ENCODE data around the gene PUM2. TPM values are rescaled to one million over a fixed set of nuclear protein-coding genes. Genes with fewer than 3 reads are reported as not detected.
A peak's percentile ranks its signal among the peaks of the same experiment; 100 is the strongest.

PUM2 gene
- total RNA-seq, 1 experiment from 2014 or later = 105 TPM

- CTCF ChIA-PET = interaction anchor here (0.7 to 1.1 kb wide), 2 partner anchors 10 to 11 kb away, joined by 3 to 4 read pairs; no protein-coding TSS in a partner anchor
These were observed 129.7 kb downstream of the PUM2 start for GRCh38 chr2:20220806-20221554.

More at GRCh38 chr2:20220806-20221554, 129.7 kb downstream of the PUM2 start:
- no peak for DNase-seq (ENCODE audit: low read depth, low spot score)
- no peak overlapping the region for H3K9ac ChIP-seq (ENCODE audit: low read length)
- H3K4me2 ChIP-seq (ENCODE audit: low read length) = peak overlapping the region; percentile 93
- H3K36me3 ChIP-seq (ENCODE audit: control insufficient read depth in 1 of 2, insufficient read depth in 2 of 2, low read length in 2 of 2) = no peaks in the 10 kb centered on the region
- H3K27me3 ChIP-seq (ENCODE audit: insufficient read depth, low read length) = no peaks in the 10 kb centered on the region
- no peaks in the 10 kb centered on the region for H3K9me2 ChIP-seq (ENCODE audit: insufficient read depth)
- no peak overlapping the region for H2AFZ ChIP-seq (ENCODE audit: low read depth, low read length, poor library complexity, severe bottlenecking)
- ChIA-PET RAD21 (ENCODE audit: low non-redundant PET in 1 of 2, low total read pairs in 2 of 2, uncharacterized antibody in 2 of 2, unreplicated experiment in 2 of 2) (no interaction called here), POLR2A (no interaction called here)
- H4K20me1 ChIP-seq (ENCODE audit: insufficient read depth) = no peaks in the 10 kb centered on the region
- no peak overlapping the region for H3K4me3 ChIP-seq (replicated peaks in 1 of 2; ENCODE audit: low read depth in 1 of 2, low read length in 2 of 2)
- no peak overlapping the region for H3K27ac ChIP-seq (ENCODE audit: low read depth, low read length)
- no peaks in the 10 kb centered on the region for H3K9me3 ChIP-seq (ENCODE audit: control insufficient read depth in 1 of 2, insufficient read depth in 1 of 2, low read depth in 1 of 2, low read length in 2 of 2)
- no TSS peak for BruUV-seq (replicated peaks)
- TF ChIP-seq ATF3 (IDR thresholded peaks at IDR 0.05) (no peak), REST (IDR thresholded peaks at IDR 0.05; ENCODE audit: low read depth) (no peak), YY1 (IDR thresholded peaks at IDR 0.05; ENCODE audit: extremely low read depth, insufficient replicate concordance, low read depth, low read length) (no peak), TCF7L2 (IDR thresholded peaks at IDR 0.05; ENCODE audit: borderline replicate concordance, extremely low read depth, insufficient read depth, insufficient read length) (no peak), SRF (IDR thresholded peaks at IDR 0.05; ENCODE audit: low read depth) (no peak), JUND (IDR thresholded peaks at IDR 0.05) (no peak), CTCF (IDR thresholded peaks at IDR 0.05 in 2 of 3, conservative IDR thresholded peaks at IDR 0.05 in 1 of 3; ENCODE audit: borderline replicate concordance in 1 of 3, insufficient read depth in 1 of 3, low read depth in 2 of 3, low read length in 2 of 3) (no peak), POLR2AphosphoS5 (IDR thresholded peaks at IDR 0.05; ENCODE audit: low read depth, low read length) (no peak), SIN3A (IDR thresholded peaks at IDR 0.05; ENCODE audit: low read depth) (no peak), EZH2 (IDR thresholded peaks at IDR 0.05) (no peak), RAD21 (IDR thresholded peaks at IDR 0.05; ENCODE audit: low read depth) (no peak)
- peaks cover 20 to 59% of the 10 kb centered on the region in 2 experiments for H3K4me1 ChIP-seq (ENCODE audit: control insufficient read depth in 1 of 2, insufficient read depth in 2 of 2, low read length in 2 of 2)
- intact Hi-C loops (cut with micrococcal nuclease) = loop anchor here (5.0 kb wide), 1 partner anchor 84 kb away; no protein-coding TSS in a partner anchor
- no peak for ATAC-seq
- peaks cover 41% of the 10 kb centered on the region for H3K79me2 ChIP-seq (ENCODE audit: insufficient read depth, low read length)

Measured in HCT116 (cell line).